H9 (cell line): ENCODE results near the gene MYH14. TPM values are rescaled to one million over a fixed set of nuclear protein-coding genes. Genes with fewer than 3 reads are reported as not detected.

Source experiments
- DNase-seq: peaks from one replicate; pipeline ENCODE4 v3.0.0-alpha.2; 2017
- H2AFZ ChIP-seq: one replicate; pipeline ENCODE4 v1.6.1; 2013; ENCODE audit warnings: mild to moderate bottlenecking, low read length, control low read depth, moderate library complexity
- H2AK5ac ChIP-seq: 2 replicates; pipeline ENCODE4 v1.6.1; 2013; ENCODE audit warnings: low read length, control low read depth, mixed read lengths; ENCODE audit not compliant: insufficient read length
- H2BK120ac ChIP-seq: one replicate; pipeline ENCODE4 v1.6.1; 2013; ENCODE audit warnings: low read depth, mild to moderate bottlenecking, low read length, control low read depth, inconsistent platforms; ENCODE audit not compliant: poor library complexity, severe bottlenecking
- H2BK12ac ChIP-seq: 2 replicates; pipeline ENCODE4 v1.6.1; 2013; ENCODE audit warnings: low read length, control low read depth, mixed read lengths, low read depth; ENCODE audit not compliant: insufficient read length
- H2BK15ac ChIP-seq: 2 replicates; pipeline ENCODE4 v1.6.1; 2013; ENCODE audit warnings: low read depth, low read length, control low read depth
- H2BK20ac ChIP-seq: one replicate; pipeline ENCODE4 v1.6.1; 2013; ENCODE audit warnings: low read depth, mild to moderate bottlenecking, low read length, control low read depth, inconsistent platforms; ENCODE audit not compliant: poor library complexity, severe bottlenecking
- H2BK5ac ChIP-seq: 2 replicates; pipeline ENCODE4 v1.6.1; 2013; ENCODE audit warnings: low read length, control low read depth, mixed read lengths; ENCODE audit not compliant: insufficient read length
- H3K14ac ChIP-seq: 2 replicates; pipeline ENCODE4 v1.6.1; 2013; ENCODE audit warnings: low read length, control low read depth; ENCODE audit not compliant: insufficient read depth
- H3K18ac ChIP-seq: 2 replicates; pipeline ENCODE4 v1.6.1; 2013; ENCODE audit warnings: low read depth, mild to moderate bottlenecking, mixed read lengths, low read length, control low read depth; ENCODE audit not compliant: insufficient read length
- H3K23ac ChIP-seq: 2 replicates; pipeline ENCODE4 v1.6.1; 2013; ENCODE audit warnings: low read length, control low read depth, mixed read lengths, low read depth; ENCODE audit not compliant: insufficient read length
- H3K23me2 ChIP-seq: 2 replicates; pipeline ENCODE4 v1.6.1; 2013; ENCODE audit warnings: low read depth, mild to moderate bottlenecking, mixed read lengths, low read length, control low read depth; ENCODE audit not compliant: insufficient read length, poor library complexity, severe bottlenecking
- H3K27ac ChIP-seq: 2 replicates; pipeline ENCODE4 v1.5.1; 2013; ENCODE audit warnings: low read length, control low read depth, mixed read lengths, low read depth; ENCODE audit not compliant: insufficient read length
- H3K27me3 ChIP-seq: 2 replicates; pipeline ENCODE4 v1.6.1; 2013; ENCODE audit warnings: low read length, control low read depth, inconsistent platforms; ENCODE audit not compliant: insufficient read depth
- H3K4ac ChIP-seq: 2 replicates; pipeline ENCODE4 v1.6.1; 2013; ENCODE audit warnings: low read depth, mild to moderate bottlenecking, control low read depth, inconsistent platforms, low read length, moderate library complexity
- H3K4me1 ChIP-seq: 2 replicates; pipeline ENCODE4 v1.6.1; 2013; ENCODE audit warnings: low read length, control low read depth, inconsistent platforms; ENCODE audit not compliant: insufficient read depth
- H3K4me2 ChIP-seq: 2 replicates; pipeline ENCODE4 v1.6.1; 2013; ENCODE audit warnings: low read length, control low read depth, mixed read lengths; ENCODE audit not compliant: insufficient read length, insufficient read depth
- H3K56ac ChIP-seq: 2 replicates; pipeline ENCODE4 v1.6.1; 2013; ENCODE audit warnings: low read depth, mild to moderate bottlenecking, mixed read lengths, low read length, control low read depth; ENCODE audit not compliant: insufficient read length
- H3K79me1 ChIP-seq: 2 replicates; pipeline ENCODE4 v1.6.1; 2013; ENCODE audit warnings: low read depth, mild to moderate bottlenecking, moderate library complexity, low read length, control low read depth, inconsistent platforms; ENCODE audit not compliant: insufficient read depth, poor library complexity, severe bottlenecking
- H3K79me2 ChIP-seq: 2 replicates; pipeline ENCODE4 v1.6.1; 2013; ENCODE audit warnings: low read length, control low read depth, inconsistent platforms; ENCODE audit not compliant: insufficient read depth
- H3K9ac ChIP-seq: 2 replicates; pipeline ENCODE4 v1.6.1; 2013; ENCODE audit warnings: low read length, control low read depth, mixed read lengths; ENCODE audit not compliant: insufficient read length; ENCODE audit errors: extremely low read depth
- H3K9me3 ChIP-seq: one replicate; pipeline ENCODE4 v1.6.1; 2013; ENCODE audit warnings: low read depth, low read length, inconsistent platforms; ENCODE audit not compliant: control insufficient read depth
- H3T11ph ChIP-seq: one replicate; pipeline ENCODE4 v1.6.1; 2013; ENCODE audit warnings: mild to moderate bottlenecking, low read length, control low read depth, inconsistent platforms
- H4K20me1 ChIP-seq: one replicate; pipeline ENCODE4 v1.6.1; 2013; ENCODE audit not compliant: control insufficient read depth, insufficient read length, insufficient read depth
- H4K5ac ChIP-seq: 2 replicates; pipeline ENCODE4 v1.6.1; 2013; ENCODE audit warnings: low read depth, mild to moderate bottlenecking, mixed read lengths, low read length, control low read depth; ENCODE audit not compliant: insufficient read length
- H4K8ac ChIP-seq: replicated peaks from 2 replicates; pipeline ENCODE4 v1.6.1; 2013; ENCODE audit warnings: low read length, control low read depth, mixed read lengths, low read depth; ENCODE audit not compliant: insufficient read length
- H4K91ac ChIP-seq: 2 replicates; pipeline ENCODE4 v1.6.1; 2013; ENCODE audit warnings: low read depth, mild to moderate bottlenecking, moderate library complexity, mixed read lengths, low read length, control low read depth; ENCODE audit not compliant: insufficient read length
- H3K27ac Mint-ChIP-seq, 3 experiments: 2 replicates in 2 of 3; 3 replicates in 1 of 3; pipeline ENCODE4 v1.8.0; 2020 to 2021; ENCODE audit warnings: mixed read lengths in 3 of 3, mild to moderate bottlenecking in 1 of 3, moderate library complexity in 1 of 3
- H3K27me3 Mint-ChIP-seq: 2 replicates; pipeline ENCODE4 v1.8.0; 2021; ENCODE audit warnings: low read depth, mild to moderate bottlenecking, moderate library complexity, mixed read lengths
- H3K36me3 Mint-ChIP-seq, 3 experiments: 2 replicates in 2 of 3; 3 replicates in 1 of 3; pipeline ENCODE4 v1.8.0; 2020 to 2021; ENCODE audit warnings: low read depth in 3 of 3, mixed read lengths in 3 of 3; ENCODE audit not compliant: insufficient read depth in 1 of 3
- H3K4me1 Mint-ChIP-seq, 2 experiments: 2 replicates each; pipeline ENCODE4 v1.8.0; 2020; ENCODE audit warnings: mixed read lengths in 2 of 2
- H3K4me3 Mint-ChIP-seq, 2 experiments: 2 replicates in 1 of 2; 3 replicates in 1 of 2; pipeline ENCODE4 v1.8.0; 2020 to 2021; ENCODE audit warnings: mild to moderate bottlenecking in 2 of 2, mixed read lengths in 2 of 2, moderate library complexity in 1 of 2
- H3K9me3 Mint-ChIP-seq, 2 experiments: 2 replicates in 1 of 2; 3 replicates in 1 of 2; pipeline ENCODE4 v1.8.0; 2020; ENCODE audit warnings: mild to moderate bottlenecking in 2 of 2, mixed read lengths in 2 of 2, moderate library complexity in 1 of 2
- CTCF ChIP-seq: fragments of 200-600 bp; sonication (generic); conservative IDR thresholded peaks from 3 replicates; pipeline ENCODE4 v1.8.0; 2021; ENCODE audit warnings: antibody characterized with exemption, mild to moderate bottlenecking
- WGBS: extraction: QIAGEN DNeasy Blood & Tissue Kit; methylation state at CpG from one replicate; pipeline ENCODE4 v1.1.7; 2013; ENCODE audit warnings: missing lambda C conversion rate, low lambda C conversion rate, mixed read lengths; ENCODE audit not compliant: insufficient read length; ENCODE audit errors: extremely low coverage; 5-methylcytosine and 5-hydroxymethylcytosine counted together
- total RNA-seq: library from RNA; stranded (reverse); gene quantifications from 2 replicates; pipeline ENCODE4 v1.2.1, GENCODE V29; 2021

Gene MYH14
- total RNA-seq, 1 experiment from 2014 or later: 27.7 TPM

- H4K91ac ChIP-seq: no peak overlapping the region
- H3K79me1 ChIP-seq: no peaks in the 10 kb centered on the region
- H3K27me3 ChIP-seq: no peaks in the 10 kb centered on the region
- peaks cover 21 to 40% of the 10 kb centered on the region in 2 experiments for H3K4me1 Mint-ChIP-seq
- no peak overlapping the region for H2AK5ac ChIP-seq
- no peak overlapping the region for H3K4me2 ChIP-seq
- H3K23ac ChIP-seq: no peak overlapping the region
- H3K9me3 ChIP-seq: no peaks in the 10 kb centered on the region
- no peak overlapping the region for H2BK15ac ChIP-seq
- H3T11ph ChIP-seq: no peak overlapping the region
- H4K8ac ChIP-seq: no peak overlapping the region
- H2BK5ac ChIP-seq: no peak overlapping the region
- H3K9me3 Mint-ChIP-seq: no peaks in the 10 kb centered on the region
- no peak overlapping the region for H3K27ac Mint-ChIP-seq
- H3K36me3 Mint-ChIP-seq: peaks cover 14 to 33% (median 21%) of the 10 kb centered on the region in 3 experiments; a peak in 6 of 7 replicates
- H2BK20ac ChIP-seq: no peak overlapping the region
- no peaks in the 10 kb centered on the region for H4K20me1 ChIP-seq
- no peak overlapping the region for H3K56ac ChIP-seq
- no peak overlapping the region for H3K18ac ChIP-seq
- TF ChIP-seq CTCF: no peak
- H2BK12ac ChIP-seq: no peak overlapping the region
- H3K9ac ChIP-seq: no peak overlapping the region
- H3K4ac ChIP-seq: no peak overlapping the region
- H2AFZ ChIP-seq: no peak overlapping the region
- H3K4me3 Mint-ChIP-seq: no peak overlapping the region
- H3K23me2 ChIP-seq: peaks cover 23% of the 10 kb centered on the region
- H3K27ac ChIP-seq: no peak overlapping the region
- no peaks in the 10 kb centered on the region for H3K4me1 ChIP-seq
- peaks cover 8% of the 10 kb centered on the region for H3K27me3 Mint-ChIP-seq
- no peak overlapping the region for H2BK120ac ChIP-seq
- H4K5ac ChIP-seq: no peak overlapping the region
- WGBS: no CpG with 5 or more reads among the region's 4 CpGs
- no peaks in the 10 kb centered on the region for H3K79me2 ChIP-seq
- DNase-seq: no peak
- no peak overlapping the region for H3K14ac ChIP-seq
Observed at GRCh38 chr19:50317115-50317514, 113.7 kb downstream of the MYH14 start.
